HG03039 (cell line): ENCODE data around the gene RAB11FIP4.
"Not testable (repeated sequence)": the region's sequence is repeated elsewhere in the genome, so short reads cannot be mapped to it uniquely, and the experiment has no call there.

Experiments
- ATAC-seq: cut with Tn5 transposase; IDR thresholded peaks from one replicate; pipeline ENCODE4 v1.9.1; 2021; ENCODE audit warnings: mild to moderate bottlenecking, moderate library complexity; ENCODE audit not compliant: unreplicated experiment

Gene RAB11FIP4, protein sequence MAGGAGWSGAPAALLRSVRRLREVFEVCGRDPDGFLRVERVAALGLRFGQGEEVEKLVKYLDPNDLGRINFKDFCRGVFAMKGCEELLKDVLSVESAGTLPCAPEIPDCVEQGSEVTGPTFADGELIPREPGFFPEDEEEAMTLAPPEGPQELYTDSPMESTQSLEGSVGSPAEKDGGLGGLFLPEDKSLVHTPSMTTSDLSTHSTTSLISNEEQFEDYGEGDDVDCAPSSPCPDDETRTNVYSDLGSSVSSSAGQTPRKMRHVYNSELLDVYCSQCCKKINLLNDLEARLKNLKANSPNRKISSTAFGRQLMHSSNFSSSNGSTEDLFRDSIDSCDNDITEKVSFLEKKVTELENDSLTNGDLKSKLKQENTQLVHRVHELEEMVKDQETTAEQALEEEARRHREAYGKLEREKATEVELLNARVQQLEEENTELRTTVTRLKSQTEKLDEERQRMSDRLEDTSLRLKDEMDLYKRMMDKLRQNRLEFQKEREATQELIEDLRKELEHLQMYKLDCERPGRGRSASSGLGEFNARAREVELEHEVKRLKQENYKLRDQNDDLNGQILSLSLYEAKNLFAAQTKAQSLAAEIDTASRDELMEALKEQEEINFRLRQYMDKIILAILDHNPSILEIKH

DNA sequence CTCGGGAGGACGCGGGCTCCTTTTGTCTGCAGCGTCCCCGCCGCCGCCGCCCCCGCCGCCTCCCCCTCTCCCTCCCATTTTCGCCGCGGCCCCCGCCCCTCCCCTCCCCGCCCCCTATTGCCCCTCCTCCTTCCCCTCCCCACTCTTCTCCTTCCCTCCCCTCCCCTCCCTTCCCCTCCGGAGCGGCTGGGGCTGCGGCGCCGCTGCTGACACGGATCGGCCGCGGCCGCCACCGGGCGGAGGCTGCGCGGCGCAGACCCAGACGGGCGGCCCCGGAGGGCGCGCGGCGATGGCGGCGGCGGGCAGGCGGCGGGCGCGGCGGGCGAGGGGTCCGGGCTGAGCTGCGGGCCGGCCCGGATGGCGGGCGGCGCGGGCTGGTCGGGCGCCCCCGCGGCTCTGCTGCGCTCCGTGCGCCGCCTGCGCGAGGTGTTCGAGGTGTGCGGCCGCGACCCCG, at the start of gene RAB11FIP4:
Gene RAB11FIP4, plus strand, starts transcription at position 180 of the 454 bp plus-strand sequence. Its CDS starts 178 bp downstream, at position 358.
- ATAC-seq: no peak

DNA sequence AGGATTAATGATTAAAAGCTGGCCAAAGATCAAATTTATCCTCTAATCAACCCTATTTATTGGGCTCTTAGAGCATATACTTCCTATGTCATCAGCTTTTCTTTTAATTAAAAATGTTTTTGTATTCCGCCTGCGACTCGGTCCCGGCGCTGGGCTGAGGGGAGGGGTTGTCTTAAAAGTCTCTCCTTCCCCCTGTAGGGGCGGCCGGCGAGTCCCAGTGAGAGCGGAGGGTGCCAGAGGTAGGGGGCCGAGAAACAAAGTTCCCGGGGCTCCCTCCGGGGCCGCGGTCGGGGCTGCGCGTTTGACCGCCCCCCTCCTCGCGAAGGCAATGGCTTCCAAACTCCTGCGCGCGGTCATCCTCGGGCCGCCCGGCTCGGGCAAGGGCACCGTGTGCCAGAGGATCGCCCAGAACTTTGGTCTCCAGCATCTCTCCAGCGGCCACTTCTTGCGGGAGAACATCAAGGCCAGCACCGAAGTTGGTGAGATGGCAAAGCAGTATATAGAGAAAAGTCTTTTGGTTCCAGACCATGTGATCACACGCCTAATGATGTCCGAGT, 46.2 kb upstream of the RAB11FIP4 start:
- ATAC-seq: not testable (repeated sequence)

DNA sequence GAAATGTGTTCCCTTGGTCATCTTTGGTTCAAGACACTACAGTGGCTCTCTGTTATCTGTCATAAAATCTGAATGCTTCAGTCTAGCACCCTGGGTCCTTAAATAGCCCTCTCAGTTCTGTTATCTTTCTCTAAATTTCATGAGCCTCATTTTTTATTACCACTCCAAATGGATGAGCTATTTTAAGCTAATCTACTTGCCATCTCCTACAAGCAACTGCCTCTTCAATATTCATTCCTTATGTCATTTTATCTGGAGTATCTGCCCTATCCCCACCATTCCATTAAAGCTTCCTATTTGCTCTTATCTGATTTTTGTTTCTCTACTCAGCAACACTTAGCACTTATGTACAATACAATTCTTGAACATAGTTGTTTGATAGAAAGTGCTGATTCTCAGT, 42.0 kb upstream of the RAB11FIP4 start:
- no peak for ATAC-seq

DNA sequence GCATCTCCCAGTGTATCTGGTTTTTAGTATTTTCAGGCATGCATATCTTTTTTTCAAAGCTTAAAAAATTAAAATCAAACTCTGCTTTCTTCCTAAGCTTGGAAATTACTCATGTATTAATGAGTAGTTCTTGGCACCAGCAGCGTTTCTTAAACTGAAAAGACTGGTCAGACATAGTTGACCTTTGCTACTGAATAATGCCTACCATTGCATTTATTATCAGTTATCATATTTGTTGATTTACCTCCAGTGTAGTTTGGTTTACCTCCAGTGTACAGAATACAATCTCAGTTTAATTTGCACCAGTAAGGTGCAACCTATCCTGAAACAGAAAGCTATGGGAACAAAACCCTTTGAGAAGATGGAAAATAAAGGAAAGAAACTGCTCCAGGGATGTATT, 35.5 kb upstream of the RAB11FIP4 start:
- no peak for ATAC-seq

DNA sequence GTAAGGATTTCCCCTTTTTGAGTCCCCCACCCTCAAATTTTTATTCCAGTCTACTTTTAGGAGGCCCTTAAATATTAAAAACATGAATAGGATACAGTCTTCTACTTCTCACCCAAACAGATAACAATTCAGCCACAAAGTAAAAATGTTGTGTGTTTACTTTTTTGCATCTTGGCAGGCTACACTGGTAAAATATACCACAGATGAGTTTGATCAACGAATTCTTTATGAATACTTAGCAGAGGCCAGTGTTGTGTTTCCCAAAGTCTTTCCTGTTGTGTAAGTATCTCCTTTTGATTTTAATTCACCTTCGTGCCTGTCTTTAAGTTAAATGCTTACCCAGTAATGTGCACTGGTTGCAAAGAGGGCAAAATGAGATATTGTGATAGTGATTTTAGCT, 34.4 kb upstream of the RAB11FIP4 start:
- ATAC-seq: no peak

DNA sequence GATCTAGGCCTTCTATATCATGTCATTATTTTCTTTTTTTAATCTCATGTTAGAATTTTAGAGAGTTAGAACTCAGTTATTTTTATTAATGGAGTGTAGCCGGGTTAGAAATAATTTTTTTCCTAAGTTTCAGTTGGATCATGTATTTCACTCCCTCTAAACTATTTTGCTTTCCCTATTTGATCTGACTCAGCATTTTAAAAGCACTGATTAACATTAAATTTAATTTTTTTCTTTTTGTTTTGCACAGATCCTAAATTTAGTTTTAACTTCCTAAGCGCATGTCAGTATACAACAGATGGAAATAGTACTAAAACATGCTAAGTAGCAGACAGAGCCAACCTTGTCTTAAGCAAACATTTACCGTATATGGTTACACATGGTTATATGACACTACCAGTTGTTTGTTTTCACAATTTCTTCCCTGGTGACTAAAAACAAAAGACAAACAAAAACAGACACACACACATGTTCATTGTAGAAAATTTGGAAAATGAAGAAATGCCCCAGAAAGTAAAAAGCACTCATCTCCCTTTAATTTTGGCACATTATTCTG, 33.6 kb upstream of the RAB11FIP4 start:
- no peak for ATAC-seq

DNA sequence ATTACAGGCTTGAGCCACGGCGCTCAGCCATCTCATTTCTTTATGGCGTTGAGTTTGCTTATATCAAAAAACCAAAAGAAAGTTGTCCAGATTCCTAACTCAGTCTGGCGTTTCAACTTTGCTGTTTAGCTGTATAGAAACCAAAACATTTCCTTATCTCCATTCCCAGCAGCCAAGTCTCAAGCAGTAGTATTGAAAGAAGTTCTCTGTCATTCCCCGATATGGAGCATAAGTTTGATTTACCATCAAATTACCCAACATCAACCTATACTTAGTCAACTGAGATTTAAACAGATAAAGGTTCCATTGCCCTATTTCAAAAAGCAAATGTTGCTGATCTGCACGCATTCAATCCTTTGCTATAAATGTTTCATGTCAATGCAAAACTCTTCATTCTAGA, 27.5 kb upstream of the RAB11FIP4 start:
- no peak for ATAC-seq

DNA sequence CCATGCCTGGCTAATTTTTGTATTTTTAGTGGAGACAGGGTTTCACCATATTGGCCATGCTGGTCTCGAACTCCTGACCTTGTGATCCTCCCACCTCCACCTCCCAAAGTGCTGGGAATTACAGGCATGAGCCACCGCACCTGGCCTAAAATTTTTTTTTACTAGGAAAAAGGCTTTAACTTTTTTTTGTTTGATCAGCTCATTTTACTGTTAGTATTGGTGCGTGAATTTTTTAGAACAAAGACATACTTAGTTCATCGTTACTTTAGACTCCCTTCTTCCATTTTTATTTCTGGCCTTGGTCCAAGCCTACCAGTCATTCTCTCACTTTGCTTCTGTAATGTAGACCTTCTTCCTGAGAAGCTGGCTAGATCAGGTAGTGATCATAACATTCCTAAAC, 25.4 kb upstream of the RAB11FIP4 start:
- no peak for ATAC-seq

DNA sequence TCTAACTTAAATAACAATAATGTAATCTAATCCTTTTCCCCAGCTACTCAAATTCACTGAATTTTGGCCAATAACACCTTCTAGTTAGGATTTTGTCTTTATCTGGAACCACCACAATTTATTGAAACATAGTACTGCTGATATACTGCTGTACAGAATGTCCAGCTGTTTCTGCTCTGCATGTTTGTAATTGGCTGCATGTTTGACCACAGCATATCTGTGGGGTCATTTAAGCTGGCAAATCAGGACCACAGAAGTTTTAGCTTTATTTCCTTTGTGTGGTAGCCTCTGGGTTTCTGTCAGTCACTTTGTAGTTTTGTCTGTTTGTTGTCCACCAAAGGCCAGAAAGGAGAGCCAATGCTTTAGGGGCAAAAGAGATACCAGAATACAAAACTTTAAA, 22.2 kb upstream of the RAB11FIP4 start:
- ATAC-seq: no peak

DNA sequence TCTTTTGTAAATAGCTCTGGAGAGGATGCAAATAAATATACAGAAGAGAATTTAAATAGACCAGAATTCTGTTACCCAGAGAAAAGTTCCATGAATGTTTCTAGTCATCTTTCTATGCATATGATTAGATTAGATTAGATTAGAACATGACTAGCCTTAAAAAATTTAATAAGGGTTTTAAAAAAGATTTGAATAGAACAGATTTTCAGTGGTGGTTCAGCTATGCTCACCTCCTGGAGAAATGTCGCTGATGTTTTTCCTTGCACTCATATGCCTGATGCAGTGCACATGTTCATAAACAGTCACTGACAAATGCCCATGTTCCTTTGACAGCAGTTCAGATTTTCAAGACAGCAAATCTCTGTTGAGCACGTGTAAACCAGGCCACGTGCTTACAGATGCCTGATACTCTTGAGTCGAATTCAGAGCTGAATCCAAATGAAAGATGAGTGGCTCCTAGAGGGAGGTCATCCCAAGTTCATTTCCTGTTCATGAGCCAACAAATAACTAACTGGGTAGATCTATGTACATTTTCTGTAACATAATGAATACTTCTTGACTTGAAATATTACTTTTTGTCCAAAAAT, 19.9 kb upstream of the RAB11FIP4 start:
- ATAC-seq: no peak

DNA sequence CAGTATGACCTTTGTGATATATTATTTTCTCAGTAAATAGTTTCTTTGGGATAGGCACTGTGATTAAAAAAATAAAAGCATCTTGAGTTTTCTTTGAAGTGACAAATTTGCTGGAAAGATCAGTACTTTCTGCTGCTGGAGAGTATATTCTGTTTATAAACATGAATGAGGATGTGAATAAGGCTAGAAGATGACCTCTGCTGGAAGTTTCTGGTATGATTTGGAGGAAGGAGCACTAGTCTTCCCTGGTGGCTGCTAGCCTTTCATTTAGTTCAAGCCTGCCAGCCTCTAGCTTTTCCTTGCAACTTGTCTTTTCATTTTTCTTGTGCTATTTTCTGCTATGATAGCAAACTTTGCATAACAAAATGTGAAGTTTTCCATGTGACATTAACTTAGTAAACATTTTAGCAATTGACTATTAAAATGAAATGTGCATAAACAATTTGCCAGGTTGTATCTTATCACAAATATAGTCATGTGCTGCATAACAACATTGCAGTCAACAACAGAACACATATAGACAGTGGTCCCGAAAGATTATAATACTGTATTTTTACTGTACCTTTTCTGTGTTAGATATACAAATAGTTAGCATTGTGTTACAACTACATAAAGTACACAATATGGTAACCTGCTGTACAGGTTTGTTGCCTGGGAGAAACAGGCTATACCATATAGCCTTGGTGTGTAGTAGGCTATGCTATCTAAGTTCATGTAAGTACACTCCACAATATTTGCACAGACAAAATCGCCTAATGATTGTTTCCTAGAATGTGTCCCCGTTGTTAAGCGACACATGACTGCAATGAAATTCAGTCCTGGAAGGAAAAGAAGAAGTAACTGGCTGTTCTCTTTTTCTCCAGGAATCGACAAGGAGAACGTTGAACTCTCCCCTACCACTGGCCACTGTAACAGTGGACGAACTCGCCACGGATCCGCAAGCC, 18.1 kb upstream of the RAB11FIP4 start:
- no peak for ATAC-seq

DNA sequence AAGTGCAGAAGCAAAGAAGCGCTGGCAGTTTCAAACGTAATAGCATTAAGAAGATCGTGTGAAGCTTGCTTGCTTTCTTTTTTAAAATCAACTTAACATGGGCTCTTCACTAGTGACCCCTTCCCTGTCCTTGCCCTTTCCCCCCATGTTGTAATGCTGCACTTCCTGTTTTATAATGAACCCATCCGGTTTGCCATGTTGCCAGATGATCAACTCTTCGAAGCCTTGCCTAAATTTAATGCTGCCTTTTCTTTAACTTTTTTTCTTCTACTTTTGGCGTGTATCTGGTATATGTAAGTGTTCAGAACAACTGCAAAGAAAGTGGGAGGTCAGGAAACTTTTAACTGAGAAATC, 17.4 kb upstream of the RAB11FIP4 start:
- no peak for ATAC-seq

DNA sequence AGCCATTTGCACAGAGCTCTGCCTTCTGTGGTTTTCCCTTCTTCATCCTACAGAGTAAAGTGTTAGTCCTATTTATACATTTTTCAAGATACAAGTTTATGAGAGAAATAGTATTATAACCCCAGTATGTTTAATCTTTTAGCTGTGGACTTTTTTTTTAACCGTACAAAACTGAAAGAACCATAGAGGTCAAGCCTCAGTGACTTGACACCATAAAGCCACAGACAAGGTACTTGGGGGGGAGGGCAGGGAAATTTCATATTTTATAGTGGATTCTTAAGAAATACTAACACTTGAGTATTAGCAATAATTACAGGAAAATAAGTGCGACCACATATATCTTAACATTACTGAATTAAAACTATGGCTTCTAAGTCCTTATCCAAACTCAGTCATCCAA, 17.0 kb upstream of the RAB11FIP4 start:
- ATAC-seq: no peak

DNA sequence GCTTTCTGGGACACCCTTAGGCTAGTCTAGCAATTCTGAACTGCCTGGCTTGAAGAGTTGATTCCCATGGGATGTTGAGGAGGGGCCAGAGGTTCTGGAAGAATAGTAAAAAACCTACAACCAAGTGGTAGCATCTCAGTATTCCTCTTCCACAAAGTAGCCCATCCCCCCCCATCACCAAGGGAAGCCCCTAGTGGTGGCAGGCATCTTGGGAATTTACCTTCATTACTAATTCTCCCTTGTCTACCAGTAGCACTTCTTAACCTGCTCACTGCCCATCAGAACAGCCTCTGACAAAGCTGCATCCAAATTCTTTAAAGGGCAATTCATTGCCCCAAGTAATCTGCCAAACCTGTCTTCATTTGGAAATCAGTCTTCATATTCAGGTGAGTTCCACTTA, 12.8 kb upstream of the RAB11FIP4 start:
- no peak for ATAC-seq

DNA sequence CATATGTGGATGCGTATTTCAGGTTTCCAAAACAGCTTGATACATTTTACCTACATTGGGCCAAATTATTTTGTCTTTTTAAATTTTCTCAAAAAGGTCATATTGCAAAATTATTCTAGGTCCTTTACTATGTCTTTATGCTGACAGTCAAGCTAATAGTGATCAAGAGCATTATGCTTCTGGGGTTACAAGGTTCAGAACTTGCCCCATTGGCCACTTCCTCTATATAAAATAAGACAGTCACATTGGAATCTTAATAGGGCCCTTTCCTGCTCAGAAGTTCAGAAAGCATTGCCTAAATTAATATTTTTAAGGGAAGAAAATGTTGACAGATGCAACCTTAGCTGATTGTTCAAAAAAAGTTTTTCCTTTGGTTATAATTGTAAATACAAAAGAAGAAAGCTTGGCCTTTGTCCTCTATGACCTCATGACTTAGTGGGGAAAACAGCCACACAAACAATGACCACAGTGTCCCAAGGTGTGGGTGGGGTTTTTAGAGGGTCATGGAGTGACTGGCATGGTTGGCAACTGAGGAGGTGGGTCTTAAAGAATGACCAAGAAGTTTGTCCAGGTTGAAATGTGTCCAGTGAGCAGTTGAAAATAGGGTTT, 11.8 kb upstream of the RAB11FIP4 start:
- no peak for ATAC-seq

DNA sequence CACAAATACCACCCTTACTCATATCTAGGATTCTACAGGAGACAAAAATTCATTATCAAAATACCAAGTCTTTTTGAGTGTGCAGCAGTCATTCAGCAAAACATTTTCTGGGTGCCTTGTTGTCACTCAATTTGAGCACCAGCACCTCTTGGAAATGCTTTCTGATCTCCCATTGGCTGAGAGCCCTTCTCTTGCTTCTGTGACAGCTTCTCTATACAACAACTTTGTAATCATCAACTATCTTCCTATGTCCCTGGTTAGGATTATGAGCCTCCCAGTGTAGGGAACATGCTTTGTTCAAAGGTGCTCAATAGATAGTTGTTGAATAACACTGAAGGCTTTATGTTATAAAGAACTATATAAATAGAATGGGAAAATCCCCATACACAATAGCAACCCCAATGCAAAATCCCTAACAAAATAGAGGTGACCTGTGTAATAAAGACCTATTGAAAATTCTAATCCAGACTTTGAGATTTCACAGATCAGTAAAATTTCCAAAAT, 10.3 kb upstream of the RAB11FIP4 start:
- no peak for ATAC-seq

DNA sequence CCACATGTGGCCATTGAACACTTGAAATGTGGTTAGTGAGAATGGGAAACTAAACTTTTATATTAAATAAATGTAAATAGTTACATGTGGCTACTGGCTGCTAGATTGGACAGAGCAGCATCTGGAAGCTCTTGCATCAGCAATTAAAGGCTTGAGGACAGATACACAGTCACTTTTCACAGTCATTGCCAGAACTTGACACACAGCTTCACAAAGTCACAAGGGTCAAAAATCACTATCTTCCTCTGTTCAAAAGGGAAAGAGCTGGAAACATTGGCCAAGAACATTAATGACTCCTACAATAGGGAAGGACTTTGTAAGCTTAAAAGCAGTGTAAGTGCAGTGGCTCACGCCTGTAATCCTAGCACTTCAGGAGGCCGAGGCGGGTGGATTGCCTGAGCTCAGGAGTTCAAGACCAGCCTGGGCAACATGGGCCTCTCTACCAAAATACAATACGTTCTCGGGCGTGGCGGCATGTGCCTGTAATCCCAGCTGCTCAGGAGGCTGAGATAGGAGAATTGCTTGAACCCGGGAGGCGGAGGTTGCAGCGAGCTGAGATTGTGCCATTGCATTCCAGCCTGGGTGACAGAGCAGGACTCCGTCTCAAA, 8.7 kb upstream of the RAB11FIP4 start:
- ATAC-seq: not testable (repeated sequence)

DNA sequence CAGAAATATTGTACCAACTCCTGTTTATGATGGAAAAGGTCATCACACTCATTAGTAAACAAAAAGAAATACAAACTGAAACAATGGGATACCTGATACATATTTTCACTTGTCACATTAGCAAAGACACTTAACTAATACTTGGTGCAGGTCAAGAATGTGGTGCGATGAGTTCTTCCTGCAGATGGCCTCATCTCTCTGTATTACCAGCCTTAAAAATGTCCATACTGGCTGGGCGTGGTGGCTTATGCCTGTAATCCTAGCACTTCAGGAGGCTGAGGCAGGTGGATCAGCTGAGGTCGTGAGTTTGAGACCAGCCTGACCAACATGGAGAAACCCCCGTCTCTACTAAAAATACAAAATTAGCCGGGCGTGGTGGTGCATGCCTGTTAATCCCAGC, 8.0 kb upstream of the RAB11FIP4 start:
- ATAC-seq: not testable (repeated sequence)
